HepG2 (cell line): ENCODE data around the gene CELSR3. TPM values are rescaled to one million over a fixed set of nuclear protein-coding genes. Genes with fewer than 3 reads are reported as not detected.

Experiments
- ATAC-seq: fragments of 200-7000 bp; cut with Tn5 transposase; 3 replicates; pipeline ENCODE4 v1.9.1; 2020; ENCODE audit warnings: mild to moderate bottlenecking, moderate library complexity
- BruUV-seq: library from RNA; stranded (reverse); fragments of 400-500 nt; replicated peaks from 2 replicates; lab custom pipeline; 2021; lab: Mats Ljungman, UMichigan
- CTCF ChIA-PET: fragments of 300-600 bp; formaldehyde crosslinking; extraction: SDS; loops from one replicate; lab custom pipeline; 2021; ENCODE audit warnings: low total read pairs, inconsistent platforms, low intra/inter-chr PET ratio; lab: Yijun Ruan, JAX
- POLR2A ChIA-PET: fragments of 350-600 bp; sonication (Branson Sonifier 250); formaldehyde crosslinking; loops from one replicate; lab custom pipeline; 2020; ENCODE audit warnings: antibody characterized with exemption, inconsistent platforms; lab: Yijun Ruan, JAX
- DNase-seq: peaks from one replicate; pipeline ENCODE4 v3.0.0-alpha.2; 2015; ENCODE audit warnings: low spot score
- FAIRE-seq: peaks from 3 replicates; lab custom pipeline; 2011; peaks lifted over from hg19 to GRCh38; lab: Jason Lieb, UNC
- H2AFZ ChIP-seq: one replicate; pipeline ENCODE4 v1.6.1; 2011; ENCODE audit warnings: low read length, inconsistent platforms
- H3K27ac ChIP-seq: fragments of 300-600 bp; 3 replicates; pipeline ENCODE4 v1.8.0; 2011; ENCODE audit warnings: mixed run types, mild to moderate bottlenecking, mixed read lengths, low read length, inconsistent platforms; ENCODE audit not compliant: insufficient read depth; ENCODE audit errors: extremely low read length
- H3K27me3 ChIP-seq, 2 experiments: fragments of 200-600 bp in 1 of 2; 2 replicates in 1 of 2; 3 replicates in 1 of 2; pipeline versions ENCODE4 v1.6.0 to v1.8.0; 2011; ENCODE audit warnings: low read length in 2 of 2, mild to moderate bottlenecking in 2 of 2, moderate library complexity in 2 of 2, inconsistent platforms in 1 of 2; ENCODE audit not compliant: insufficient read depth in 2 of 2, control insufficient read depth in 1 of 2
- H3K36me3 ChIP-seq, 2 experiments: fragments of 200-600 bp in 1 of 2; replicated peaks in 1 of 2; 2 replicates in 1 of 2; 3 replicates in 1 of 2; pipeline versions ENCODE4 v1.5.1 to v1.8.0; 2011; ENCODE audit warnings: low read length in 2 of 2, inconsistent platforms in 1 of 2; ENCODE audit not compliant: insufficient read depth in 2 of 2, control insufficient read depth in 1 of 2
- H3K4me1 ChIP-seq: 2 replicates; pipeline ENCODE4 v1.5.1; 2012; ENCODE audit warnings: low read length, inconsistent platforms; ENCODE audit not compliant: insufficient read depth
- H3K4me2 ChIP-seq: 2 replicates; pipeline ENCODE4 v1.6.0; 2011; ENCODE audit warnings: low read depth, low read length, inconsistent platforms
- H3K4me3 ChIP-seq, 3 experiments: fragments of 200-600 bp in 1 of 3; sonication (generic), shearing (Covaris generic) in 1 of 3; replicated peaks in 1 of 3; 2 replicates each; pipeline ENCODE4 v1.5.1; 2011 to 2016; ENCODE audit warnings: low read length in 3 of 3, inconsistent platforms in 2 of 3, low read depth in 2 of 3, mild to moderate bottlenecking in 2 of 3, control low read depth in 1 of 3, mixed read lengths in 1 of 3; ENCODE audit not compliant: insufficient read depth in 1 of 3
- H3K79me2 ChIP-seq: one replicate; pipeline ENCODE4 v1.6.1; 2011; ENCODE audit warnings: low read length, inconsistent platforms; ENCODE audit not compliant: insufficient read depth
- H3K9ac ChIP-seq: 2 replicates; pipeline ENCODE4 v1.6.0; 2011; ENCODE audit warnings: mild to moderate bottlenecking, low read depth, low read length, inconsistent platforms; ENCODE audit not compliant: insufficient read depth
- H3K9me3 ChIP-seq: 2 replicates; pipeline ENCODE4 v1.5.1; 2012; ENCODE audit warnings: mild to moderate bottlenecking, low read length
- H4K20me1 ChIP-seq: 2 replicates; pipeline ENCODE4 v1.6.0; 2011; ENCODE audit warnings: inconsistent platforms, mild to moderate bottlenecking, low read length, moderate library complexity; ENCODE audit not compliant: insufficient read depth
- ATM ChIP-seq: fragments of 450-650 bp; IDR thresholded peaks from 2 replicates; pipeline ENCODE4 v1.7.1; 2017; ENCODE audit warnings: mild to moderate bottlenecking, borderline replicate concordance
- BHLHE40 ChIP-seq: IDR thresholded peaks from 2 replicates; pipeline ENCODE4 v1.6.1; 2011; ENCODE audit warnings: low read length, improper control_type of control experiment
- GATA4 ChIP-seq: sonication (generic); IDR thresholded peaks from 2 replicates; pipeline ENCODE4 v1.6.1; 2016; ENCODE audit warnings: antibody characterized with exemption, low read depth, borderline replicate concordance
- HIVEP1 ChIP-seq: sonication (generic); formaldehyde crosslinking; IDR thresholded peaks from 2 replicates; pipeline ENCODE4 v1.4.0; 2020; ENCODE audit warnings: mild to moderate bottlenecking, missing genetic modification reagents
- MAFK ChIP-seq, 2 experiments: IDR thresholded peaks in 1 of 2; conservative IDR thresholded peaks in 1 of 2; 2 replicates each; pipeline ENCODE4 v1.6.1; 2011; ENCODE audit warnings: improper control_type of control experiment in 2 of 2, low read length in 2 of 2
- SOX13 ChIP-seq, 3 experiments: fragments of 450-650 bp in 1 of 3; sonication (generic) in 1 of 3; formaldehyde crosslinking in 1 of 3; IDR thresholded peaks in 2 of 3; conservative IDR thresholded peaks in 1 of 3; 2 replicates each; pipeline versions ENCODE4 v1.5.0 to v1.6.1; 2016 to 2020; ENCODE audit warnings: antibody characterized with exemption in 1 of 3, mild to moderate bottlenecking in 1 of 3, missing compliant biosample characterization in 1 of 3, missing genetic modification reagents in 1 of 3, moderate library complexity in 1 of 3
- SOX6 ChIP-seq, 2 experiments: fragments of 450-650 bp in 1 of 2; sonication (generic) in 1 of 2; formaldehyde crosslinking in 1 of 2; IDR thresholded peaks; 2 replicates each; pipeline versions ENCODE4 v1.4.0 to v1.6.1; 2017 to 2020; ENCODE audit warnings: antibody characterized with exemption in 1 of 2, mild to moderate bottlenecking in 1 of 2, missing genetic modification reagents in 1 of 2
- SPEN ChIP-seq: sonication (generic); formaldehyde crosslinking; IDR thresholded peaks from 2 replicates; pipeline ENCODE4 v1.5.1; 2020; ENCODE audit warnings: low read depth, mild to moderate bottlenecking, missing genetic modification reagents
- STAT6 ChIP-seq: sonication (generic); formaldehyde crosslinking; IDR thresholded peaks from 2 replicates; pipeline ENCODE4 v1.4.0; 2020; ENCODE audit warnings: missing genetic modification reagents, mild to moderate bottlenecking, borderline replicate concordance
- ZBTB7B ChIP-seq: sonication (generic); formaldehyde crosslinking; IDR thresholded peaks from 2 replicates; pipeline ENCODE4 v1.4.0; 2020; ENCODE audit warnings: missing genetic modification reagents
- ZFYVE20 ChIP-seq: sonication (generic); formaldehyde crosslinking; IDR thresholded peaks from 2 replicates; pipeline ENCODE4 v1.8.0; 2023; ENCODE audit warnings: low read depth, mild to moderate bottlenecking, moderate library complexity, missing genetic modification reagents, borderline replicate concordance
- ZNF160 ChIP-seq: sonication (generic); formaldehyde crosslinking; IDR thresholded peaks from 2 replicates; pipeline ENCODE4 v1.8.0; 2022; ENCODE audit warnings: mild to moderate bottlenecking, inconsistent platforms, missing genetic modification reagents
- ZNF326 ChIP-seq: sonication (generic); formaldehyde crosslinking; IDR thresholded peaks from 2 replicates; pipeline ENCODE4 v1.4.0; 2020; ENCODE audit warnings: missing genetic modification reagents, borderline replicate concordance
- ZNF333 ChIP-seq: sonication (generic); formaldehyde crosslinking; IDR thresholded peaks from 2 replicates; pipeline ENCODE4 v1.4.0; 2020; ENCODE audit warnings: mild to moderate bottlenecking, missing genetic modification reagents, borderline replicate concordance
- ZNF451 ChIP-seq: sonication (generic); formaldehyde crosslinking; IDR thresholded peaks from 2 replicates; pipeline ENCODE4 v1.5.0; 2020; ENCODE audit warnings: mild to moderate bottlenecking, missing genetic modification reagents
- ZNF460 ChIP-seq: sonication (generic); formaldehyde crosslinking; IDR thresholded peaks from 2 replicates; pipeline ENCODE4 v1.5.1; 2020; ENCODE audit warnings: missing genetic modification reagents, mild to moderate bottlenecking, borderline replicate concordance
- ZNF550 ChIP-seq: sonication (generic); formaldehyde crosslinking; IDR thresholded peaks from 2 replicates; pipeline ENCODE4 v1.4.0; 2020; ENCODE audit warnings: mild to moderate bottlenecking, missing genetic modification reagents, borderline replicate concordance
- WGBS: methylation state at CpG from one replicate; pipeline ENCODE4 v1.1.6; 2017; ENCODE audit warnings: low lambda C conversion rate; 5-methylcytosine and 5-hydroxymethylcytosine counted together
- in situ Hi-C: cut with HindIII; loops from 2 replicates; pipeline ENCODE4 v1.10.0; 2017; ENCODE audit warnings: low pct_unique_long_range_greater_than_20kb; ENCODE audit not compliant: extremely low pct_ligation_motif_present
- intact Hi-C: fragments of 100-400 bp; cut with micrococcal nuclease; formaldehyde crosslinking; loops from one replicate; pipeline ENCODE4 v1.10.0; 2022; ENCODE audit not compliant: unreplicated experiment
- polyA plus RNA-seq, 8 experiments: library from polyadenylated mRNA; depleted of rRNA in 3 of 8; stranded (reverse) in 7 of 8; unstranded in 1 of 8; fragments of >200 nt; fragmentation: Illumina TruSeq in 4 of 8; extraction: Trizol in 4 of 8; gene quantifications; 2 replicates each; pipeline versions ENCODE4 v1.2.1 to v1.2.3, GENCODE V29; 2011 to 2016; ENCODE audit warnings: low read depth in 4 of 8, missing spikeins in 1 of 8, mixed read lengths in 1 of 8; ENCODE audit not compliant: insufficient read depth in 1 of 8
- total RNA-seq, 5 experiments: library from RNA; depleted of rRNA; stranded (reverse); fragments of >200 nt; fragmentation: Illumina TruSeq; extraction: Trizol; gene quantifications; 2 replicates each; pipeline ENCODE4 v1.2.3, GENCODE V29; 2016; ENCODE audit warnings: low read depth in 1 of 5

The CELSR3 gene
- total and polyA plus RNA-seq, 2 of the 13 experiments (the other 11 are each of a cell fraction or from before 2014, with no cell fraction given), result 5.4 to 6.7 TPM

- TF ChIP-seq SOX6 (IDR thresholded peaks at IDR 0.05), result no peak
- TF ChIP-seq SOX6 (CRISPR knock-in tag; IDR thresholded peaks at IDR 0.05), result no peak
- no peak for TF ChIP-seq GATA4
- no peak for TF ChIP-seq ATM
- TF ChIP-seq ZNF550, result no peak
- no peak for TF ChIP-seq SPEN (CRISPR knock-in tag)
- TF ChIP-seq ZBTB7B (CRISPR knock-in tag), result no peak
- no peak for TF ChIP-seq ZFYVE20
- TF ChIP-seq BHLHE40, result no peak
- POLR2A ChIA-PET, result no interaction called here
- Histone ChIP-seq H3K9me3 (no peaks in the 10 kb centered on the region), H3K79me2 (peaks cover 35% of the 10 kb centered on the region), H3K9ac (no peak overlapping the region), H3K36me3 (peaks cover 27 to 79% of the 10 kb centered on the region in 2 experiments), H3K27ac (no peak overlapping the region), H3K4me2 (no peak overlapping the region), H4K20me1 (no peaks in the 10 kb centered on the region), H3K27me3 (no peaks in the 10 kb centered on the region; a peak in 1 of 5 replicates), H3K4me3 (no peak overlapping the region), H3K4me1 (peaks cover 50% of the 10 kb centered on the region), H2AFZ (no peak overlapping the region)
- DNase-seq, result no peak
- CTCF ChIA-PET, result no interaction called here
- no peak for FAIRE-seq
- 98% methylated on average over 12 of the region's 12 CpGs for whole genome bisulfite sequencing
- no TSS peak for BruUV-seq
- no peak for ATAC-seq
- in situ Hi-C loops (no loop called here), intact Hi-C loops (no loop called here)
These were observed 31.9 kb downstream of the CELSR3 start for GRCh38 chr3:48630833-48631232.

GRCh38 chr3:48630407-48630806 is 32.3 kb downstream of the CELSR3 start:
- ChIA-PET POLR2A (no interaction called here), CTCF (no interaction called here)
- no TSS peak for BruUV-seq
- peaks cover 54% of the 10 kb centered on the region for H3K4me1 ChIP-seq
- H3K36me3 ChIP-seq, result peaks cover 27 to 84% of the 10 kb centered on the region in 2 experiments
- in situ Hi-C loops (no loop called here), intact Hi-C loops (no loop called here)
- ATAC-seq (no peak), DNase-seq (no peak), FAIRE-seq (no peak)
- no peak overlapping the region for H3K27ac ChIP-seq
- no peak overlapping the region for H3K4me2 ChIP-seq
- no peak overlapping the region for H3K9ac ChIP-seq
- H3K79me2 ChIP-seq, result peaks cover 35% of the 10 kb centered on the region
- H4K20me1 ChIP-seq, result no peaks in the 10 kb centered on the region
- no peak overlapping the region for H3K4me3 ChIP-seq
- no peaks in the 10 kb centered on the region for H3K9me3 ChIP-seq
- H3K27me3 ChIP-seq, result no peaks in the 10 kb centered on the region; a peak in 1 of 5 replicates
- no peak overlapping the region for H2AFZ ChIP-seq
- 100% methylated on average over 1 of the region's 8 CpGs for WGBS
- TF ChIP-seq HIVEP1 (CRISPR knock-in tag) (no peak), ZNF326 (no peak), ZNF550 (no peak), STAT6 (CRISPR knock-in tag) (no peak), MAFK (conservative IDR thresholded peaks at IDR 0.05 in 1 of 2, IDR thresholded peaks at IDR 0.05 in 1 of 2; ENCODE audit: low read length in 2 of 2) (no peak), SOX13 (IDR thresholded peaks at IDR 0.05) (no peak), SOX13 (CRISPR knock-in tag; conservative IDR thresholded peaks at IDR 0.05 in 1 of 2, IDR thresholded peaks at IDR 0.05 in 1 of 2) (no peak), ZNF160 (CRISPR knock-in tag) (no peak), ZNF460 (CRISPR knock-in tag) (no peak), ZNF333 (CRISPR knock-in tag) (no peak), ZNF451 (CRISPR knock-in tag) (no peak)
